Neural cell (in vitro differentiated cells): Measurements from ENCODE around the gene GGTLC1.

Experiments
- CTCF ChIP-seq: fragments of 450-650 bp; IDR thresholded peaks from 2 replicates; pipeline ENCODE4 v1.5.1; 2014; ENCODE audit warnings: antibody characterized with exemption, mild to moderate bottlenecking, moderate library complexity; ENCODE audit not compliant: poor library complexity, severe bottlenecking
- EP300 ChIP-seq: fragments of 450-650 bp; conservative IDR thresholded peaks from 2 replicates; pipeline ENCODE4 v1.6.1; 2014; ENCODE audit warnings: antibody characterized with exemption, mild to moderate bottlenecking, moderate library complexity; ENCODE audit not compliant: poor library complexity, severe bottlenecking
- EZH2 ChIP-seq: fragments of 200-600, 300-800 bp; shearing (Covaris generic), sonication (generic); IDR thresholded peaks from 2 replicates; pipeline ENCODE4 v1.6.1; 2014; ENCODE audit warnings: antibody characterized with exemption, low read length, borderline replicate concordance, mild to moderate bottlenecking; ENCODE audit not compliant: insufficient read depth, poor library complexity, severe bottlenecking
- MXI1 ChIP-seq: fragments of 450-650 bp; conservative IDR thresholded peaks from 2 replicates; pipeline ENCODE4 v1.6.1; 2014; ENCODE audit warnings: antibody characterized with exemption, mild to moderate bottlenecking; ENCODE audit not compliant: poor library complexity, severe bottlenecking
- POLR2AphosphoS5 ChIP-seq: IDR thresholded peaks from 2 replicates; pipeline ENCODE4 v1.6.1; 2012
- TAF1 ChIP-seq: IDR thresholded peaks from 2 replicates; pipeline ENCODE4 v1.6.1; 2012; ENCODE audit warnings: low read depth

GRCh38 chr20:23943304-23943703 lies 45.3 kb downstream of the GGTLC1 start:
- no peak for TF ChIP-seq CTCF
- no peak for TF ChIP-seq POLR2AphosphoS5
- TF ChIP-seq MXI1: no peak
- TF ChIP-seq TAF1: no peak
- no peak for TF ChIP-seq EP300
- TF ChIP-seq EZH2: no peak
